Inflammatory macrophage (primary cell): ENCODE results near the gene FKBP15.
A peak's percentile ranks its signal among the peaks of the same experiment; 100 is the strongest.

Experiments used
- DNase-seq, 2 donors: peaks; one replicate each; pipeline ENCODE4 v3.0.0-alpha.2; 2020 to 2022

FKBP15 gene

GRCh38 chr9:113228130-113228665, 7.1 kb upstream of the FKBP15 start:
- no peak for DNase-seq

- DNase-seq, result peak in 1 of 2 donors; percentile 52
These were observed 6.4 kb upstream of the FKBP15 start for GRCh38 chr9:113227436-113227835.

GRCh38 chr9:113223963-113224362, 2.9 kb upstream of the FKBP15 start:
- no peak for DNase-seq

GRCh38 chr9:113222482-113222841, 1.4 kb upstream of the FKBP15 start:
- peak; percentile 36 to 54 for DNase-seq

- peak; percentile 10 to 23 for DNase-seq
These were observed 864 bp upstream of the FKBP15 start for GRCh38 chr9:113221800-113222481.

GRCh38 chr9:113220467-113221002, 542 bp downstream of the FKBP15 start:
- DNase-seq, result peak; percentile 14 to 23

GRCh38 chr9:113219969-113220368, 1.1 kb downstream of the FKBP15 start:
- peak; percentile 74 to 75 for DNase-seq

GRCh38 chr9:113219186-113219936, 1.7 kb downstream of the FKBP15 start:
- DNase-seq, result peak; percentile 46 to 92

GRCh38 chr9:113216406-113216805, 4.7 kb downstream of the FKBP15 start:
- DNase-seq, result no peak

- peak in 1 of 2 donors; percentile 16 for DNase-seq
These were observed 5.9 kb downstream of the FKBP15 start for GRCh38 chr9:113215132-113215531.

GRCh38 chr9:113210815-113211214, 10.3 kb downstream of the FKBP15 start:
- DNase-seq, result peak; percentile 72 to 80

GRCh38 chr9:113205861-113206260, 15.2 kb downstream of the FKBP15 start:
- peak; percentile 30 to 74 for DNase-seq

GRCh38 chr9:113205432-113205831, 15.6 kb downstream of the FKBP15 start:
- DNase-seq, result peak in 1 of 2 donors; percentile 24

- no peak for DNase-seq
These were observed 21.3 kb downstream of the FKBP15 start for GRCh38 chr9:113199683-113200329.

- DNase-seq, result no peak
These were observed 28.6 kb downstream of the FKBP15 start for GRCh38 chr9:113192455-113192854.

- peak; percentile 95 to 96 for DNase-seq
These were observed 33.0 kb downstream of the FKBP15 start for GRCh38 chr9:113187929-113188595.

- no peak for DNase-seq
These were observed 34.8 kb downstream of the FKBP15 start for GRCh38 chr9:113186137-113186755.

- no peak for DNase-seq
These were observed 35.8 kb downstream of the FKBP15 start for GRCh38 chr9:113185271-113185670.

- peak; percentile 39 to 55 for DNase-seq
These were observed 36.5 kb downstream of the FKBP15 start for GRCh38 chr9:113184539-113184938.

GRCh38 chr9:113183956-113184488, 37.1 kb downstream of the FKBP15 start:
- DNase-seq, result no peak

GRCh38 chr9:113181165-113181564, 39.9 kb downstream of the FKBP15 start:
- DNase-seq, result no peak

GRCh38 chr9:113179839-113180238, 41.2 kb downstream of the FKBP15 start:
- no peak for DNase-seq
